GM13976 (cell line): ENCODE measurements around the gene CCDC148.
"Not testable (repeated sequence)": the region's sequence is repeated elsewhere in the genome, so short reads cannot be mapped to it uniquely, and the experiment has no call there.

Source experiments
- DNase-seq: peaks from one replicate; pipeline ENCODE4 v3.0.0; 2012; ENCODE audit warnings: low spot score
- in situ Hi-C: fragments of 300-500 bp; cut with MboI; formaldehyde crosslinking; loops from one replicate; pipeline ENCODE4 v1.12.0; 2022; ENCODE audit warnings: low sequenced_read_pairs, mixed read lengths, inconsistent platforms; ENCODE audit not compliant: unreplicated experiment
- TF ChIP-seq, protein P1 (sequence below): IDR thresholded peaks from 2 replicates; pipeline ENCODE4 v1.5.1; 2012; ENCODE audit warnings: borderline replicate concordance, mild to moderate bottlenecking; ENCODE audit not compliant: insufficient read depth; ENCODE audit errors: extremely low read depth, missing control alignments, control extremely low read depth

The CCDC148 gene

DNA sequence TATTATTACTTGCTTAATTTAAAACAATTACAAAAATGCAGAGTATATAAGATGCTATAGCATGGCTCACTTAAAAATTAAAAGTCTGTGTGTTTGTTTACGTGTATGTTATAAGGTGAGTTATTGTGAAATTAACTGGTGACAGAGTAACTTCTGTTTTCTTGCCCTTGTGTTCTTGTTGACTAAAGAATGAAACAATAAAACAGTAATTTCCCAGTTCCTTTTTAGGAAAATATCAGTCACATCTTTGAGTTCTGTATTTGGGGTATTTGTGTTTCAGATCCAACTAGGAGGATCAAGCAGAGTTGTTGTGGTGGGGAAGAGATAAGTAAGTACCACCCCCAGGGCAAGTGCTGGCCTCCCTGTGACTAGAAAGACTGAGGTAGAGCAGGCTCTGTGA is 143.6 kb downstream of the CCDC148 start:
- TF ChIP-seq, protein P1, sequence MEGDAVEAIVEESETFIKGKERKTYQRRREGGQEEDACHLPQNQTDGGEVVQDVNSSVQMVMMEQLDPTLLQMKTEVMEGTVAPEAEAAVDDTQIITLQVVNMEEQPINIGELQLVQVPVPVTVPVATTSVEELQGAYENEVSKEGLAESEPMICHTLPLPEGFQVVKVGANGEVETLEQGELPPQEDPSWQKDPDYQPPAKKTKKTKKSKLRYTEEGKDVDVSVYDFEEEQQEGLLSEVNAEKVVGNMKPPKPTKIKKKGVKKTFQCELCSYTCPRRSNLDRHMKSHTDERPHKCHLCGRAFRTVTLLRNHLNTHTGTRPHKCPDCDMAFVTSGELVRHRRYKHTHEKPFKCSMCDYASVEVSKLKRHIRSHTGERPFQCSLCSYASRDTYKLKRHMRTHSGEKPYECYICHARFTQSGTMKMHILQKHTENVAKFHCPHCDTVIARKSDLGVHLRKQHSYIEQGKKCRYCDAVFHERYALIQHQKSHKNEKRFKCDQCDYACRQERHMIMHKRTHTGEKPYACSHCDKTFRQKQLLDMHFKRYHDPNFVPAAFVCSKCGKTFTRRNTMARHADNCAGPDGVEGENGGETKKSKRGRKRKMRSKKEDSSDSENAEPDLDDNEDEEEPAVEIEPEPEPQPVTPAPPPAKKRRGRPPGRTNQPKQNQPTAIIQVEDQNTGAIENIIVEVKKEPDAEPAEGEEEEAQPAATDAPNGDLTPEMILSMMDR: no peak
- in situ Hi-C loops: no loop called here
- no peak for DNase-seq

DNA sequence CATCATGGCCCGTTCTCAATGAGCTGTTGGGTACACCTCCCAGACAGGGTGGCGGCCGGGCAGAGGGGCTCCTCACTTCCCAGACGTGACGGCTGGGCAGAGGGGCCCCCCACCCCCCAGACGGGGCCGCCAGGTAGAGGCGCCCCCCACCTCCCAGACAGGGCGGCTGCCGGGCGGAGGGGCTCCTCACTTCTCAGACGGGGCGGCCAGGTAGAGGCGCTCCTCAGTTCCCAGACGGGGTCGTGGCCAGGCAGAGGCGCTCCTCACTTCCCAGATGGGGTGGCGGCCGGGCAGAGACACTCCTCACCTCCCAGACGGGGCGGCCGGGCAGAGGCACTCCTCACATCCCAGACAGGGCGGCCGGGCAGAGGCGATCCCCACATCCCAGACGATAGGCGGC is 146.1 kb downstream of the CCDC148 start:
- DNase-seq, in situ Hi-C loops: not testable (repeated sequence)

- in situ Hi-C loops: no loop called here
- no peak for DNase-seq
- TF ChIP-seq, protein P1: no peak
These were observed 151.1 kb downstream of the CCDC148 start for GRCh38 chr2:158305501-158305900.

DNA sequence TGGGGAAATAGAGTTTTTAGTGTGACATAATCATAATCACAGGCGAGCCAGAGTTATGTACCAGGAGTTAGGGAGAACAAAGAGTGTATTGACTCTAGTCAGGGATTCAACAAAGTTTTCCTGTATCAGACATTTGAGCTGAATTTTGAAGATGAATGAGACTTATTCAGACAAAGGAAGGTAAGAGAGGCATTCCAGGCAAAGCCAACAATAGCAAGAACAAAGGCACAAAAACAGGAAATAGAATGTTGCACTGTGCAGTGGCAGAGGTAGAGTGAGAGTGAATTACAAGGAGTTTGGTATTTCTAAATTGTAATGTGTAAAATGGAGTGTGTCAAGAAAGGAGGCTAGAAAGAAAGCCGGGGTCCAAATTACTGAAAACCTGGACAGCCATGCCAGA is 156.2 kb downstream of the CCDC148 start:
- TF ChIP-seq, protein P1: no peak
- DNase-seq: no peak
- in situ Hi-C loops: no loop called here

GRCh38 chr2:158297606-158298005 is 158.9 kb downstream of the CCDC148 start:
- in situ Hi-C loops: no loop called here
- DNase-seq: no peak
- TF ChIP-seq, protein P1: no peak

DNA sequence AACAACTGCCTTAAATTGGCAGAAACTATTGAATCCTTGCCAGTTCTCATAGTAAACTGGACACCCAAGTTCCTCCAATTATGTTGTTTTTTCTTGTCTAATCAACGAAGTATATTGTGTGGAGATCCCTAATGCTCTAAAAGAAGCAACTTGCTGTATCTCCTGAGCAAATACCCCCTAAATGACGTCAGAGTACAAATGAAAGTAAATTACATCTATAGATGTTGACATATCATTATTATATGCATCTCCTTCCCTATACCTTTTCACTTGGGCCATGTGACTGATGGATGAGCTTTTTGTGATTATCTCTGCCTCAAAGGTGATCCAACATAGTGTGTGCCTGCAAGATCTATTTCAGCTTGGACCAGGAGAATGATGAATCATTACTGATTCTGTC is 159.4 kb downstream of the CCDC148 start:
- in situ Hi-C loops: no loop called here
- DNase-seq: no peak

GRCh38 chr2:158293722-158294121 is 162.8 kb downstream of the CCDC148 start:
- DNase-seq: no peak
- in situ Hi-C loops: no loop called here
- TF ChIP-seq, protein P1: no peak

More for the DNA sequence above, 159.4 kb downstream of the CCDC148 start:
- TF ChIP-seq, protein P1: no peak
